Activated gamma-delta T cell (primary cell): ENCODE results near the gene BICD2.

ENCODE experiments used
- DNase-seq: peaks from one replicate; lab custom pipeline; 2025; lab: John Stamatoyannopoulos, UW

The BICD2 gene

GRCh38 chr9:92714787-92715487, 49.7 kb downstream of the BICD2 start:
- DNase-seq, result no peak

- no peak for DNase-seq
These were observed 50.6 kb downstream of the BICD2 start for GRCh38 chr9:92714016-92714415.

- no peak for DNase-seq
These were observed 51.1 kb downstream of the BICD2 start for GRCh38 chr9:92713528-92713927.

- no peak for DNase-seq
These were observed 51.9 kb downstream of the BICD2 start for GRCh38 chr9:92712767-92713166.

DNA sequence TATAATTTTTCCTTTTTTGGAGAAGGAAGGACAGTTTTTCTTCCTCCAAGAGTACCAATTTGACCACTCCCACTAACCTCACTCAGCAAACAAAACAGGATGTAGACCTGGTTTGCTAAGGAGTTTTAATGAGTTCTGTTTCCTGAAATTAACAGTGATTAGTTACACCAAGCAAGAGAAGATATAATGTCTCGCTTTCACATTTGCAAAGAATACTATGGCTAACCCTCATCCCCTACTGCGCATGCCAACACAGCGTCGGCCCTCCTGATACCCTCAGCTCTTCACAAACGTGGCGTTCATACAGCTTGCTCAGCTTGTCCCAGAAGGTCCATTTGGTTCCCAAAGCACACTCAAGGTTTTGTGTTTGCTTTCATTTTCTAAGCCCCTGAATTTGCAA, 52.8 kb downstream of the BICD2 start:
- DNase-seq, result no peak

DNA sequence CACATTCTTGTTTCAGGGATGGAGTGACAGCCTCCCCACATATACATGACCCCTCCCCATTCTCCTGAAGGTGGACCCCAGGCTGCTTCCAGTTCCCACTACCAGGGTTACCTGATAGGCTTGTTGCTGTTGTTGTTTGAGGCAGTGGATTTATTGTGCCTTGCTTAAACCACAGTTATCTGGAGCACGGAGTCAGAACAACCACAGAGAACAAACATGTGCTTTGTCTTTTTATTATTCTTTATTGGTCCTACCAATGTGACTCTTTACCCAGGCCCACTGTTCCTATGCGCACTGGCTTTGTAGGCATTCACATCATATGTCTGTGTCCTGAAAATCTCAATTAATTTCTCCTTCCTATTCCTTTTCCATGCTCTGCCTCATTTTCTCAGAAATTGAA, 53.5 kb downstream of the BICD2 start:
- no peak for DNase-seq

GRCh38 chr9:92710368-92710767, 54.3 kb downstream of the BICD2 start:
- no peak for DNase-seq

DNA sequence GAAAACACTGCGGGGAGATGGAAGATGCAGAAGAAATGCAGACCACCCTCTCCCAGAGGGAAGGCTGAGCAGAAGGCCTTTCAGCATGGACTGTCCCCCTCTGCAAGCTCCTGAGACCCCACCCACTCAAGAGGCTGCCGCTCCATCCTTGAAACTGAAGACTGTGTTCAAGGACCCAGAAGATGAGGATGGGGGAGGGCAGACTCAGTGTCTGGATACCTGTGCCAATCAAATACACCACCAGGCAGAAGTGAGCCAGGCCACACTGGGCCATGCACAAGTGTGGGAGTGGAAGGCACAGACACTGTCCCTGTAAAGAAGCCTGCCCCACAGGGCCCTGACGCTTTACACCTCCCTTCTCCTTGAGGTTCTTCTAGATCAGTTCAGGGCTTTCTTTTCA, 54.7 kb downstream of the BICD2 start:
- DNase-seq, result no peak

DNA sequence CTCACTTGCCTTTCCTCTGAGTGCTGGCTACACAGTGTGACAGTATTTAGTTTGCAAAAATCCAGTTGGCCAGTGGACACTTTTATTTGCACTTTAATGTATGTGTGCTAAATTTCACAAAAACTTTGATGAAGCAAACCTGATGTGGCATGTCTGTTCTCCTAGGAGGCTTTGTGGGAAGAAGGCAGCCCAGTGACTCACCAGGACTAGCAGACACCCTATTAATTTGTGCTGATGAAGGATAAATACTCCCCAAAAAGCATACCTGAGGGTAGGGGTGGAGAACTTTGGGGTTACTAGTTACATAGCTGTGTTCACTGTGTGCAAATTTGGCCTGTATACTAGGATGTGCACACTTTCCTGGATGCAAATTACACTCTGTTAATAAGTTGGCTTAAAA, 55.4 kb downstream of the BICD2 start:
- no peak for DNase-seq

DNA sequence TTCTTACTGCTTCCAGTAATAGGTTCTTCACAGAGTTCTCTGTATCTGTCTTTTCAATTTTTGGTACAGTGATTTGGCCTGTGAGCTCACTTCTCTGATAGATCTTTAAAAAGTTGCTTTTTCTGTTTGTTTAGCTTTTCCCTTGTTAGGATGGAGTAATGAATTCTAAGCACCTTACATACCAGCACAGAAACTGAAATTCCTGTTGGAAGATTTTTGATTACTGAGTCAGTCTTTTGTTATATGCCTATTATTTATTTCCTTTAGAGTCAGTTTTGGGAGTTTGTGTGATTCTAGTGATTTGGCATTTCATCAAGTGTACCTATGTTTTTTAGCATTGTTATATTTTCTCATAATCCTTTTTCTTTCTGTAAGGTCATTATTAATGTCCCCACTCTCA, 57.1 kb downstream of the BICD2 start:
- no peak for DNase-seq

DNA sequence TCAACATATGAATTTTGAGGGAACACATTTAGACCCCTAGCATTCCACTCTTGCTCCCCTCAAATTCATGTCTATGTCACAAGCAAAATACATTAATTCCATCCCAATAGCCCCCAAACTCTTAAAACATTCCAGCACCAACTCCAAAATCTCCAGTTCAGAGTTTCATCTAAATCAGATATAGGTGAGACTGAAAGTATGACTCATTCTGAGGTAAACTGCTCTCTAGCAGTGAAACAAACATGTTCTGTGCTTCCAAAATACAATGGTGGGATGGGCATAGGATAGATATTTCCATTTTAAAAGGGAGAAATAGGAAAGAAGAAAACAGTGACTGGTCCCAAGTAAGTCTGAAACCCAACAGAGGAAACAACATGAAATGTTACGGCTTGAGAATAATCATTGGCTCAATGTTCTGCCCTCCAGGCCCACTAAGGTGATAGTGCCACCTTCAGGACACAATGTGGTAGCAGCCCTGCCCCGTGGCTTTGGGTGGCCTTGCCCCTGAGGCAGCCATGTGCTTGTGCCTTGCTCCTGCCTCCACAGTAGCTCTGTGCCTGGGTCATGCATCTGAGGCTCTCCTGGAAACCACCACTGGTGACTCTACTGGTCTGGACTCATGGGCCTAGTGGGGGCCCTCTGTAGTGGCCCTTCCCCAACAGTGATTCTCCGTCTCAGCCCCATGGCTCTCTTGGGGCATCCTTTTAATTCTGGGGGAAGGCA, 58.3 kb downstream of the BICD2 start:
- no peak for DNase-seq

DNA sequence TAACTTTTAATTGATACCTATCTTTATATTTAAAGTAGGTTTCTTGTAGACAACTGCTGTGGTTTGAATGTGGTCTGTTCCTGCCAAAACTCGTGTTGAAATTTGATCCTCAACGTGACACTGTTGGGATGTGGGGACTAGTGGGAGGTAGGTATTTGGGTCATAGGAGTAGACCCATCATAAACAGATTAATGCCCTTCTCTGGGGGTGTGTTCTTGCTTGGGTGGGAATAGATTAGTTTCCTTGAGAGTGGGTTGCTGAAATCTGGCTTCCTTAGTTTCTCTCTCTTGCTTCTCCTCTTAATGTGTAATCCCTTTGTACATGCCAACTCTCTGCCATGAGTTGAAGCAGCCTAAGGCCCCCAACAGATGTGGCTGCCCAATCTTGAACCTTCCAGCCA, 60.1 kb downstream of the BICD2 start:
- no peak for DNase-seq

DNA sequence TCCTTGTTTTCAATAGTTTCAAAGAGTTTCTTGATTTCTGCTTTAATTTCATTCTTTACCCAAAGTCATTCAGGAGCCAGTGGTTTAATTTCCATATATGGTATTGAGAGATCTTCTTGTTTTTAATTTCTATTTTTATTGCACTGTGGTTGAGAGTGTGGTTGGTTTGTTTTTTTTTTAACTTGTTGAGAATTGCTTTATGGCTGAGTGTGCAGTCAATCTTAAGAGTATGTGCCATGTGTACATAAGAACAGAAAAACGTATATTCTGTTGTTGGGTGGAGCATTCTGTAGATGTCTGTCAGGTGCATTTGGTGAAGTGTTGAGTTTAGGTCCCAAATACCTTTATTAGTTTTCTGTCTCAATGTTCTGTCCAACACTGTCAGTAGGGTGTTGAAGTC, 68.0 kb downstream of the BICD2 start:
- DNase-seq, result no peak

GRCh38 chr9:92686954-92687353, 77.7 kb downstream of the BICD2 start:
- DNase-seq, result no peak

GRCh38 chr9:92685022-92685421, 79.6 kb downstream of the BICD2 start:
- no peak for DNase-seq

DNA sequence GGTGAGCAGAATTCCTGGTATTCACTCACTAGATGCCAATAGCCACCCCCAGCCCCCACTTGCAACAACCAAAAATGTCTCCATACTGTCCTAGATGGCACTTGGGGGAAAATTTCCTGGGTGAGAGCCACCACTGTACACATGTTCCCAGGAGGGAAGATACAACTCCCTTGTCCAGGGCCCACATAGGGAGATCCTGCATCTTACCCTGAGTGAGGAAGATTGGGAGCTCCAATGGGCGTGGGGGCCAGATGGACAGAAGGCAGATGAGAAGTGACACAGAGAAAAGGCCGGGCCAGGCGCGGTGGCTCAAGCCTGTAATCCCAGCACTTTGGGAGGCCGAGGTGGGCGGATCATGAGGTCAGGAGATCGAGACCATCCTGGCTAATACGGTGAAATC, 82.4 kb downstream of the BICD2 start:
- DNase-seq, result no peak

GRCh38 chr9:92680166-92681119, 84.2 kb downstream of the BICD2 start:
- no peak for DNase-seq

GRCh38 chr9:92679413-92680165, 85.0 kb downstream of the BICD2 start:
- no peak for DNase-seq

DNA sequence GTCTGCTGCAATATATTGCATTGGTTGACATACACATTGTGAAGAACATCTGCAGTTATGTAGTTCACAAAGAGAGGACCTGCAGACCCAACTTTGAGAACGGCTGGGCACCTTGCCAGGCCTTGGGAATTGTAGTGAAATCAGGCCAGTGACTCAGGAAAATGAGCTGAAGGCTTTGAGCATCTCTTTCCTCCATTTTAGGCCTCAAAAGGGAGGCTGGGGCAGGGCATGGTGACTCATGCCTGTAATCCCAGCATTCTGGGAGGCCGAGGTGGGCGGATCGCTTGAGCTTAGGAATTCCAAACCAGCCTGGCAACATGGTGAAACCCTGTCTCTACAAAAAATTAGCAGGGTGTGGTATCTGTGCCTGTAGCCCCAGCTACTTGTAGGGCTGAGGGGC, 93.3 kb downstream of the BICD2 start:
- DNase-seq, result no peak

- peak; percentile 98 for DNase-seq
These were observed 94.5 kb downstream of the BICD2 start, which contains the start of gene IPPK for GRCh38 chr9:92669890-92670708. Gene IPPK (minus strand): TSS chr9:92670131. CDS start chr9:92669988, 143 bp downstream.

- DNase-seq, result peak; percentile 15
These were observed 95.1 kb downstream of the BICD2 start for GRCh38 chr9:92669527-92669889.
